IMR-90 (cell line): Measurements from ENCODE around the gene TSPAN33. TPM values are rescaled to one million over a fixed set of nuclear protein-coding genes. Genes with fewer than 3 reads are reported as not detected.

Experiments
- ATAC-seq: fragments of 200-7000 bp; cut with Tn5 transposase; 2 replicates; pipeline ENCODE4 v1.9.1; 2020; ENCODE audit warnings: low read depth, mild to moderate bottlenecking, moderate library complexity
- BruUV-seq: library from RNA; stranded (reverse); fragments of 400-500 nt; replicated peaks from 2 replicates; lab custom pipeline; 2021; lab: Mats Ljungman, UMichigan
- CTCF ChIA-PET: fragments of 300-600 bp; formaldehyde crosslinking; extraction: SDS; loops from one replicate; lab custom pipeline; 2021; ENCODE audit warnings: antibody characterized with exemption; lab: Yijun Ruan, JAX
- POLR2A ChIA-PET: fragments of 300-600 bp; sonication (Branson Sonifier 250); formaldehyde crosslinking; loops from one replicate; lab custom pipeline; 2022; ENCODE audit warnings: antibody characterized with exemption; ENCODE audit not compliant: unreplicated experiment; lab: Charles Lee
- DNase-seq: peaks from one replicate; pipeline ENCODE4 v3.0.0; 2013
- H2AFZ ChIP-seq: replicated peaks from 2 replicates; pipeline ENCODE3; 2013; ENCODE audit warnings: low read length, mild to moderate bottlenecking; ENCODE audit not compliant: poor library complexity
- H2AK5ac ChIP-seq: 2 replicates; pipeline ENCODE4 v1.6.1; 2013; ENCODE audit warnings: low read depth, low read length, inconsistent platforms
- H2AK9ac ChIP-seq: replicated peaks from 2 replicates; pipeline ENCODE3; 2013; ENCODE audit warnings: mild to moderate bottlenecking, low read depth, low read length, moderate library complexity; ENCODE audit not compliant: poor library complexity
- H2BK120ac ChIP-seq: 2 replicates; pipeline ENCODE4 v1.6.1; 2013; ENCODE audit warnings: low read depth, low read length, inconsistent platforms
- H2BK15ac ChIP-seq: 3 replicates; pipeline ENCODE4 v1.6.1; 2013; ENCODE audit warnings: low read depth, low read length, inconsistent platforms
- H2BK20ac ChIP-seq: 2 replicates; pipeline ENCODE4 v1.6.1; 2013; ENCODE audit warnings: low read depth, mild to moderate bottlenecking, inconsistent platforms, low read length, moderate library complexity
- H2BK5ac ChIP-seq: 2 replicates; pipeline ENCODE4 v1.6.1; 2013; ENCODE audit warnings: mild to moderate bottlenecking, low read depth, low read length, inconsistent platforms; ENCODE audit not compliant: poor library complexity, severe bottlenecking
- H3K14ac ChIP-seq: replicated peaks from 2 replicates; pipeline ENCODE4 v1.6.1; 2013; ENCODE audit warnings: low read depth, low read length, inconsistent platforms
- H3K18ac ChIP-seq: 2 replicates; pipeline ENCODE4 v1.6.1; 2013; ENCODE audit warnings: low read depth, low read length, control low read depth
- H3K23ac ChIP-seq: 2 replicates; pipeline ENCODE4 v1.6.1; 2013; ENCODE audit warnings: low read depth, low read length, inconsistent platforms
- H3K27ac ChIP-seq: 2 replicates; pipeline ENCODE4 v1.5.1; 2013; ENCODE audit warnings: mild to moderate bottlenecking, control low read depth, low read length; ENCODE audit not compliant: insufficient read depth
- H3K27me3 ChIP-seq: 2 replicates; pipeline ENCODE4 v1.6.1; 2013; ENCODE audit warnings: low read length; ENCODE audit not compliant: control insufficient read depth, insufficient read depth
- H3K36me3 ChIP-seq: 2 replicates; pipeline ENCODE4 v1.6.1; 2013; ENCODE audit warnings: low read length, mixed read lengths; ENCODE audit not compliant: control insufficient read depth, insufficient read depth
- H3K4ac ChIP-seq: 2 replicates; pipeline ENCODE4 v1.6.1; 2013; ENCODE audit warnings: low read depth, low read length, inconsistent platforms
- H3K4me1 ChIP-seq: 2 replicates; pipeline ENCODE4 v1.6.1; 2013; ENCODE audit warnings: low read length, mixed read lengths; ENCODE audit not compliant: control insufficient read depth, insufficient read depth
- H3K4me2 ChIP-seq: 2 replicates; pipeline ENCODE4 v1.6.1; 2013; ENCODE audit warnings: low read depth, mild to moderate bottlenecking, control low read depth, low read length, moderate library complexity
- H3K4me3 ChIP-seq: 2 replicates; pipeline ENCODE4 v1.5.1; 2013; ENCODE audit warnings: low read depth, mild to moderate bottlenecking, control low read depth, low read length, moderate library complexity; ENCODE audit not compliant: insufficient read depth
- H3K56ac ChIP-seq: 2 replicates; pipeline ENCODE4 v1.6.1; 2013; ENCODE audit warnings: low read length, inconsistent platforms; ENCODE audit not compliant: insufficient read depth; ENCODE audit errors: extremely low read depth
- H3K79me1 ChIP-seq, 2 experiments: 2 replicates each; pipeline ENCODE4 v1.6.1; 2013; ENCODE audit warnings: low read length in 2 of 2, inconsistent platforms in 1 of 2, low read depth in 1 of 2
- H3K9ac ChIP-seq: 2 replicates; pipeline ENCODE4 v1.6.1; 2013; ENCODE audit warnings: low read depth, low read length, control low read depth
- H3K9me1 ChIP-seq: 2 replicates; pipeline ENCODE4 v1.6.1; 2013; ENCODE audit warnings: low read length, inconsistent platforms; ENCODE audit not compliant: insufficient read depth
- H3K9me3 ChIP-seq: 2 replicates; pipeline ENCODE4 v1.6.1; 2013; ENCODE audit warnings: low read length; ENCODE audit not compliant: control insufficient read depth, insufficient read depth
- H4K20me1 ChIP-seq: 2 replicates; pipeline ENCODE4 v1.6.1; 2013; ENCODE audit warnings: low read length, inconsistent platforms; ENCODE audit not compliant: insufficient read depth
- H4K5ac ChIP-seq: 2 replicates; pipeline ENCODE4 v1.6.1; 2013; ENCODE audit warnings: mild to moderate bottlenecking, low read depth, low read length, control low read depth
- H4K8ac ChIP-seq, 2 experiments: 2 replicates each; pipeline ENCODE4 v1.6.1; 2013; ENCODE audit warnings: low read depth in 2 of 2, low read length in 2 of 2, control low read depth in 1 of 2, inconsistent platforms in 1 of 2
- H4K91ac ChIP-seq: 2 replicates; pipeline ENCODE4 v1.6.1; 2013; ENCODE audit warnings: low read depth, low read length, inconsistent platforms; ENCODE audit not compliant: insufficient read depth
- BHLHE40 ChIP-seq: fragments of 150-350 bp; IDR thresholded peaks from 2 replicates; pipeline ENCODE4 v1.6.1; 2016; ENCODE audit warnings: mild to moderate bottlenecking, low read depth, low read length
- CEBPB ChIP-seq: IDR thresholded peaks from 2 replicates; pipeline ENCODE4 v1.6.1; 2012; ENCODE audit warnings: low read depth, low read length, improper control_type of control experiment
- CHD1 ChIP-seq: IDR thresholded peaks from 2 replicates; pipeline ENCODE4 v1.6.1; 2012; ENCODE audit warnings: low read depth, low read length, improper control_type of control experiment
- CTCF ChIP-seq: conservative IDR thresholded peaks from 2 replicates; pipeline ENCODE4 v1.5.1; 2012; ENCODE audit warnings: mild to moderate bottlenecking, low read depth, low read length, improper control_type of control experiment
- ELK1 ChIP-seq: fragments of 150-350 bp; IDR thresholded peaks from 2 replicates; pipeline ENCODE4 v1.6.1; 2016; ENCODE audit warnings: low read depth, mild to moderate bottlenecking, low read length, moderate library complexity, borderline replicate concordance
- FOS ChIP-seq: fragments of 150-350 bp; IDR thresholded peaks from 2 replicates; pipeline ENCODE4 v1.6.1; 2016; ENCODE audit warnings: low read depth, low read length
- MAFK ChIP-seq: IDR thresholded peaks from 2 replicates; pipeline ENCODE4 v1.6.1; 2012; ENCODE audit warnings: low read depth, low read length, improper control_type of control experiment
- MAZ ChIP-seq: IDR thresholded peaks from 2 replicates; pipeline ENCODE4 v1.6.1; 2012; ENCODE audit warnings: low read depth, mild to moderate bottlenecking, low read length, improper control_type of control experiment, moderate library complexity, borderline replicate concordance
- MXI1 ChIP-seq: IDR thresholded peaks from 2 replicates; pipeline ENCODE4 v1.6.1; 2012; ENCODE audit warnings: low read depth, mild to moderate bottlenecking, low read length, moderate library complexity, borderline replicate concordance
- NFE2L2 ChIP-seq: fragments of 150-350 bp; IDR thresholded peaks from 2 replicates; pipeline ENCODE4 v1.6.1; 2016; ENCODE audit warnings: low read depth, mild to moderate bottlenecking, low read length
- POLR2A ChIP-seq: IDR thresholded peaks from 2 replicates; pipeline ENCODE4 v1.6.1; 2012; ENCODE audit warnings: mild to moderate bottlenecking, low read depth, low read length
- RAD21 ChIP-seq: IDR thresholded peaks from 2 replicates; pipeline ENCODE4 v1.6.1; 2012; ENCODE audit warnings: low read length, improper control_type of control experiment
- RCOR1 ChIP-seq: IDR thresholded peaks from 2 replicates; pipeline ENCODE4 v1.6.1; 2012; ENCODE audit warnings: mild to moderate bottlenecking, low read length, improper control_type of control experiment; ENCODE audit not compliant: insufficient replicate concordance
- RFX5 ChIP-seq: IDR thresholded peaks from 2 replicates; pipeline ENCODE4 v1.8.0; 2012; ENCODE audit warnings: low read depth, mild to moderate bottlenecking, low read length, moderate library complexity
- SMC3 ChIP-seq: fragments of 150-350 bp; IDR thresholded peaks from 2 replicates; pipeline ENCODE4 v1.6.1; 2016; ENCODE audit warnings: low read depth, mild to moderate bottlenecking, antibody characterized with exemption, low read length, moderate library complexity
- USF2 ChIP-seq: fragments of 150-350 bp; IDR thresholded peaks from 2 replicates; pipeline ENCODE4 v1.6.1; 2017; ENCODE audit warnings: mild to moderate bottlenecking, antibody characterized with exemption, low read length, low read depth
- WGBS, 2 experiments: methylation state at CpG; one replicate each; pipeline versions ENCODE4 v1.1.5 to v1.1.7; 2013; ENCODE audit warnings: missing lambda C conversion rate in 2 of 2; ENCODE audit not compliant: insufficient read length in 1 of 2; ENCODE audit errors: extremely low coverage in 2 of 2; 5-methylcytosine and 5-hydroxymethylcytosine counted together
- dilution Hi-C: fragments of 300-500 bp; cut with HindIII; formaldehyde crosslinking; loops from one replicate; pipeline ENCODE4 v1.14.3; 2018; ENCODE audit warnings: low sequenced_read_pairs; ENCODE audit not compliant: unreplicated experiment
- in situ Hi-C: fragments of 300-500 bp; cut with MboI; formaldehyde crosslinking; loops from 3 replicates; pipeline ENCODE4 v1.14.3; 2019; ENCODE audit warnings: low sequenced_read_pairs, inconsistent platforms, mixed read lengths
- intact Hi-C: fragments of 100-400 bp; cut with micrococcal nuclease; formaldehyde crosslinking; loops from 2 replicates; pipeline ENCODE4 v1.10.0; 2022
- polyA plus RNA-seq, 3 experiments: library from polyadenylated mRNA; depleted of rRNA; stranded (reverse); fragments of >200 nt; gene quantifications; 2 replicates each; pipeline ENCODE4 v1.2.3, GENCODE V29; 2012; ENCODE audit warnings: low replicate concordance in 1 of 3
- total RNA-seq: library from RNA; depleted of rRNA; stranded (reverse); fragments of >200 nt; gene quantifications from 2 replicates; pipeline ENCODE4 v1.2.3, GENCODE V29; 2012

The TSPAN33 gene
- total and polyA plus RNA-seq, 2 of the 4 experiments (the other 2 are of a cell fraction), result 0.17 to 0.36 TPM

GRCh38 chr7:129103561-129104324 is 40.8 kb upstream of the TSPAN33 start:
- Histone ChIP-seq H3K9me1 (no peaks in the 10 kb centered on the region), H3K4me2 (no peak overlapping the region), H4K5ac (no peak overlapping the region), H2BK20ac (no peak overlapping the region), H2BK15ac (no peak overlapping the region), H4K20me1 (no peaks in the 10 kb centered on the region), H3K4me3 (no peak overlapping the region), H3K27me3 (peaks cover 28% of the 10 kb centered on the region), H3K56ac (no peak overlapping the region), H3K4me1 (no peaks in the 10 kb centered on the region), H3K9ac (no peak overlapping the region), H3K23ac (no peak overlapping the region), H3K9me3 (no peaks in the 10 kb centered on the region), H2AFZ (no peak overlapping the region), H3K36me3 (no peaks in the 10 kb centered on the region), H2AK5ac (no peak overlapping the region), H3K79me1 (no peaks in the 10 kb centered on the region), H3K14ac (no peak overlapping the region), H2AK9ac (no peak overlapping the region), H3K27ac (no peak overlapping the region), H2BK120ac (no peak overlapping the region), H3K18ac (no peak overlapping the region), H4K8ac (no peak overlapping the region), H2BK5ac (no peak overlapping the region), H3K4ac (no peak overlapping the region), H4K91ac (no peak overlapping the region)
- no TSS peak for BruUV-seq
- WGBS, 2 experiments, result 83% methylated on average over 1 of the region's 4 CpGs; no CpG with 5 or more reads in 1 of the 2 experiments
- intact Hi-C loops (no loop called here), dilution Hi-C loops (no loop called here), in situ Hi-C loops (no loop called here)
- ChIA-PET CTCF (no interaction called here), POLR2A (no interaction called here)
- no peak for TF ChIP-seq ELK1
- TF ChIP-seq RCOR1, result no peak
- no peak for TF ChIP-seq FOS
- TF ChIP-seq SMC3, result no peak
- TF ChIP-seq RFX5, result no peak
- TF ChIP-seq RAD21, result no peak
- no peak for TF ChIP-seq POLR2A
- TF ChIP-seq NFE2L2, result no peak
- TF ChIP-seq CTCF, result no peak
- TF ChIP-seq CHD1, result no peak
- TF ChIP-seq MXI1, result no peak
- TF ChIP-seq MAFK, result no peak
- TF ChIP-seq MAZ, result no peak
- TF ChIP-seq USF2, result no peak
- no peak for TF ChIP-seq CEBPB
- no peak for TF ChIP-seq BHLHE40
- ATAC-seq (no peak), DNase-seq (no peak)
